Measurements from ENCODE around the gene C14orf180.

C14orf180 gene

GRCh38 chr14:104550340-104550860 lies 29.2 kb upstream of the C14orf180 start:
- DNase-seq (ENCODE audit: low read depth in 2 of 2) = no peak

- DNase-seq (ENCODE audit: low read depth in 2 of 2) = no peak
These were observed 28.5 kb upstream of the C14orf180 start for GRCh38 chr14:104550861-104551728.

- DNase-seq (ENCODE audit: low read depth in 2 of 2) = no peak
These were observed 27.5 kb upstream of the C14orf180 start for GRCh38 chr14:104551851-104552737.

GRCh38 chr14:104552738-104553125 lies 26.8 kb upstream of the C14orf180 start:
- no peak for DNase-seq (ENCODE audit: low read depth in 2 of 2)

- DNase-seq (ENCODE audit: low read depth in 2 of 2) = no peak
These were observed 26.1 kb upstream of the C14orf180 start for GRCh38 chr14:104553166-104554087.

- DNase-seq (ENCODE audit: low read depth in 2 of 2) = no peak
These were observed 25.4 kb upstream of the C14orf180 start for GRCh38 chr14:104554088-104554607.

GRCh38 chr14:104554608-104555429 lies 24.7 kb upstream of the C14orf180 start:
- DNase-seq (ENCODE audit: low read depth in 2 of 2) = no peak

- no peak for DNase-seq (ENCODE audit: low read depth in 2 of 2)
These were observed 23.9 kb upstream of the C14orf180 start for GRCh38 chr14:104555430-104556255.

- no peak for DNase-seq (ENCODE audit: low read depth in 2 of 2)
These were observed 23.1 kb upstream of the C14orf180 start for GRCh38 chr14:104556256-104557021.

GRCh38 chr14:104557086-104557485 lies 22.5 kb upstream of the C14orf180 start:
- no peak for DNase-seq (ENCODE audit: low read depth in 2 of 2)

- DNase-seq (ENCODE audit: low read depth in 2 of 2) = no peak
These were observed 21.8 kb upstream of the C14orf180 start for GRCh38 chr14:104557766-104558165.

GRCh38 chr14:104558231-104559027 lies 21.1 kb upstream of the C14orf180 start:
- DNase-seq (ENCODE audit: low read depth in 2 of 2) = no peak

- DNase-seq (ENCODE audit: low read depth in 2 of 2) = no peak
These were observed 20.3 kb upstream of the C14orf180 start for GRCh38 chr14:104559028-104559803.

- no peak for DNase-seq (ENCODE audit: low read depth in 2 of 2)
These were observed 19.6 kb upstream of the C14orf180 start for GRCh38 chr14:104559804-104560585.

- DNase-seq (ENCODE audit: low read depth in 2 of 2) = no peak
These were observed 19.0 kb upstream of the C14orf180 start for GRCh38 chr14:104560586-104560945.

GRCh38 chr14:104561124-104561557 lies 18.4 kb upstream of the C14orf180 start:
- no peak for DNase-seq (ENCODE audit: low read depth in 2 of 2)

Data from stimulated activated CD8-positive, alpha-beta memory T cell treated with anti-CD3 and anti-CD28 coated beads, Interleukin-2, amount 100 ng/mL, for 1 hour (primary cell).